HG03066 (cell line): ENCODE measurements around the gene TCF23.
"Not testable (repeated sequence)": the region's sequence is repeated elsewhere in the genome, so short reads cannot be mapped to it uniquely, and the experiment has no call there.

Experiments used
- ATAC-seq: cut with Tn5 transposase; IDR thresholded peaks from one replicate; pipeline ENCODE4 v1.9.1; 2021; ENCODE audit warnings: low read depth; ENCODE audit not compliant: unreplicated experiment

TCF23 gene

DNA sequence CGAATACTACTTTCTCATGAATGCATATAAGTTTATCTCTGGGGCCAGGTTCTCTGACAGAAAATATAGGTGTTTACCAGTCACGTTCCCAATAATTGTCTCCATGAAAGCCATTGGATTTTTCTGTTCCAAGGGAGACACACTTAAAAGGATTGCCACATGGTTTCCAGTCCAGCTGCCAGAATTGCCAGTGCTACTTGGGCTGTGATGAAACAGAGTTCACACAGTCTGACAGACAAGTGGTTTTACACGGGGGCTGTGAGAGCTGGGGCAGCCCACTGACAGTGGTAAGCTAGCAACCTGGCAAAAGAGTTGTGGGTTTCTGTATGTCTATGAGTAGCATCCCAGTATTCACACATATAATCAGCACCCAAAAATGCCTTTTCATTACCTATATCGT is 35.3 kb downstream of the TCF23 start:
- no peak for ATAC-seq

GRCh38 chr2:27185331-27186026 is 36.7 kb downstream of the TCF23 start:
- ATAC-seq, result no peak

- no peak for ATAC-seq
These were observed 38.0 kb downstream of the TCF23 start for GRCh38 chr2:27186613-27187345.

DNA sequence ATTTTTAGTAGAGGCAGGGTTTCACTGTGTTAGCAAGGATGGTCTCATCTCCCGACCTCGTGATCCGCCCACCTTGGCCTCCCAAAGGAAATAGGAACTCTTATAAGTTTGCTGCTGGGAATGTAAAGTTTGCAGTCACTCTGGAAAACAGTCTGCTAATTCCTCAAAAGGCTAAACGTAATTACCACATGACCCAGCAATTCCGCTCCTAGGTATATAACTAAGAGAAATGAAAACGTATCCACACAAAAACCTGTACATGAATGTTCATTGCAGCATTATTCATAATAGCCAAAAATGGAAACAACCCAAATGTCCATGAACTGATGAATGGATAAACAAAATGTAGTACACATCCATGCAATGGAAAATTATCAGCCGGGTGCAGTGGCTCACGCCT is 41.2 kb downstream of the TCF23 start:
- ATAC-seq, result no peak

DNA sequence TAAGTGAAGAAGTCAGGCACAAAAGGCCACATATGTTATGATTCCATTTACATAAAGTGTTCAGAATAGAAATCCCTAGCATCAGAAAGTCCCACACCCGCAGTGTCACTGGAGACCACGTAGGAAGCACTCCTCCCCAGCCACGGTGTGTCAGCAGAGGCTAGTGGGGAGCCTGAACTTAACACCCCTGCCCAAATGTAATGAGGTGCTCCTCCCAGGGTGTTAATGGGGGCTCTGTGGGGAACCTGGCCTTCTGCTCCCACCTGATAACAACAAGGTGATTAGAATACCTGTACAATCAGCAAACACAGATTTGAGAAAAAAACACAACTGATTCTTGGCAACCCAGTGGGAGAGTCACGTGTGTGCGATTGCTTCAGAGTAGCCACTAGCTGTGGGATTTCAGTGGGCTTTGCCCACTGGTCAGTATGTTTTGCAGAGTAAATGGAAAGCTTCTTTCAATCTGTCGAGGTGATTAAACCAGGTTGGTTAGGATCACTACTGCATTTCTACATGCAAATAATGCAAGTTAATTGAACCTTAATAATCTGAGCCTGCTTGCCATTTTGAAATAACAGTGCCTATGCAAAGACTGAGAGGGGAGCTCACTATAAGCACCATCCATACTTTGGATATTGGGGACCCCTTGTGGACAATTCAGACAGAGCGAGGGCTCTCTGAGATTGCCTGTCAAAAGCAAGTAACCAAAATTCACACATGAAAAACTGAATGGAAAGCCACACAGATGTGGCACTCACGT is 42.4 kb downstream of the TCF23 start:
- no peak for ATAC-seq

GRCh38 chr2:27194538-27195354 is 45.9 kb downstream of the TCF23 start:
- ATAC-seq, result no peak

DNA sequence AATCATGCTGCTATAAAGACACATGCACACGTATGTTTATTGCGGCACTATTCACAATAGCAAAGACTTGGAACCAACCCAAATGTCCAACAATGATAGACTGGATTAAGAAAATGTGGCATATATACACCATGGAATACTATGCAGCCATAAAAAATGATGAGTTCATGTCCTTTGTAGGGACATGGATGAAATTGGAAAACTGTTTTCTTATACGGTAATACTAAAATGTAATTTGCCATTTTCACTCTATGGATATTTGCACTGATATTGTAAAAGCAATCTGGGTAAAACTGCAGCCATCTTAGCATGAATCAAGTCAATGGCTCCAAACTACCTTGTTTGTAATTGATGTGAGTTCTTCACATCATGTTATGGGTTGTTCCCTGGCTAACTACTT is 47.0 kb downstream of the TCF23 start:
- not testable (repeated sequence) for ATAC-seq

DNA sequence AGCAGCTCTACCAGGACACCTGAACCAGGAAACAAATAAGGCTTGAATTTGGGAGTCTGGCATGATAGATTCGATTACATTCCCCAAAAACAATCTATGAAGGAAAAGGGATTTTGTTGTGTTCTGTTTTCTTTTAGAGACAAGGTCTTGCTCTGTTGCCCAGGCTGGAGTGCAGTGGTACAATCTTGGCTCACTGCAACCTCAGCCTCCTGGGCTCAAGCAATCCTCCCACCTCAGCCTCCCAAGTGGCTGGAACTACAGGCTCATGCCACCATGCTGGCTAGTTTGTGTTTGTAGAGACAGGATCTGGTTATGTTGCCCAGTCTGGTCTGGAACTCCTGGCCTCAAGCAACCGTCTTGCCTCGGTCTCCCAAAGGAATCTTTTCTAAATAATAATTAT is 49.3 kb downstream of the TCF23 start:
- not testable (repeated sequence) for ATAC-seq

DNA sequence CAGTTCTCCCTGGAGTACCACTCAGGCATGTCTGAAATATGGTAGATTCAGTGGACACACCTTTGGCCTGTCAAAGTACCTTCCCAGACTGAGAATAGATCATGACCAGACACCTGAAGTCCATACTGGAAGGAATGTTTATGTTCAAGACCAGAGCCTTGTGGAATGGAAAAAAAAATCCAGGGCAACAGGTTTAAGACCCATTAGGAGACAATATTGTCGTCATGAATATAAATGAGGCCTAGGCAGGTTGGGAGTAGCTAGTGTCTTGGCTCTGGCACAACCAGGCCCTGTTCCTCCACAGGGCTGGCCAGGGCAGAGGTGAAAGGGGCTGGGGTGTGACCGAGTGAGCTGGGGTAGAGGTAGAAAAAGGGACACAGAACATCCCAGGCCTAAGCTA is 49.8 kb downstream of the TCF23 start:
- ATAC-seq, result no peak

DNA sequence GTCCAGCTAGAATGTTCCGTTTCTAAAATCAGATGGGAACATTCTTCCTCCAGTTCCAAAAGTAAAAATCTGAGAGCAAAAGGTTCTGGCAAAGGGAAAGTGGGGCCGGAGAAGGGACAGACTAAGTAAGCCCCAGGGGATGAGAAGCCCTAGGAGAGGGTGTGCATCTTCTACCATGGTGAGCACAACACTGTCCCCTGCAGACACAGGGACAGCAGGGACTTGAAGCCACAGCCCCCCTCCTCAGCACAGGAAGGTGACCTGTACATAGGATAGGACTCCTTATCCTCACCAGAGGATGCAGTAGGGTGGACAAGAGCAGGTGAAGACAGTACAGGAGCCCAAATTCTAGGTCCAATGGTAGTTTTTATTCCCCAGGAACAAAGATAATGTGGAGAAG is 50.4 kb downstream of the TCF23 start:
- ATAC-seq, result no peak

GRCh38 chr2:27201675-27202074 is 52.9 kb downstream of the TCF23 start:
- no peak for ATAC-seq

DNA sequence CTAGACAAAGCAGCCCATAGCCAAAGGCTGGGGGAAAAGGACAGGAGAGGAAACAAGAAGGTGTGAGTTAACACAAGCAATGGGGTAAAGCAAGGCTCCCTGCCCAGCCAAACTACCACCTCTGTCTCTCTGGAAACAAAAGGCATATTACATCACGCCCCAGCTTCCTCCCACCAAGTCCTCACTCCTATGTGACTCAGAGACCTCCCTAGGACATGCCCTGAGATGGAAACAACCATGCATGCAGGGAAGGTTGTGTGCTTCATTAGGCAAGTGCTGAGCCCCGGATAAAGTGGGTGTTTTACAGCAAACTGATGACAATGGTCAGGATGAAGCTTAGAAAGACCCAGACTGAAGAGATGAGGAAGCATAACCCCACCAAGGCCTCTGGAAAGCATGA is 54.0 kb downstream of the TCF23 start:
- ATAC-seq, result no peak

DNA sequence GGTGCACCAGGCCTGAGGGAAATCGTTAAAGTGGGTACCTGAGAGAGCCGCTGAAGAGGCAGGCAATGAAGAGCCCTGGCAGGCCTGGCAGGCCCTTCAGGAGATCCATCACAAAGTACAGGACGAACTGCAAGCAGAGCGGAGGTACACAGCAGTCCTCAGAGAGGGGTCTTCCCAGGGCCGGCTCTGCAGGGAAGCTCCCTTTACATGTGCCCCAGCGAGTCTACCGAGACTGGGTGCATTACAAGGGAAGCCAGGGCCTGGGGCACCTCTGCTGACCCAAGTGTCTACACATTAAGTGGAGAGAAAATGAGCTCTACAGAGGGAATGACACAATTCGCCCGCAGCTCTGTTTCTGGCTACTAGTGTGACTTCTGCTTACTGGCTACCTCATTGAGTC is 54.9 kb downstream of the TCF23 start:
- no peak for ATAC-seq

DNA sequence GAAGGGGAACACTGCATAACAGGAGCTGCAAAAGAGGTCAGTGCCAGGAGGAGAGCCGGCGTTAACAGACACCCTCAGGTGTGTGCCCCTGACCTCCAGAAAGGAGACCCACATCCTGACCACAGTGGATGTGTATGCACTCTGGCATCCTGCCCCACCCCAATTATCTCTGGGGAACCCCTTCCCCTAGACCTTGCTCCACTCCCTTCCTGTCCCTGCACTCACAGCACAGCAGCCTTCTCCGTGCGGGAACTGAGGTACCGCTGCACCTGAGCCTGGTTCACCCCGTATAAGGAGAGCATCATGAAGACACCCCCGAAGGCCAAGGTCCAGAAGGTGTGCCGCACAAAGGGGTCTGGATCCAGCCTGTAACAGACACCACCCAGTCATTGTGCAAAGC is 55.8 kb downstream of the TCF23 start:
- no peak for ATAC-seq

GRCh38 chr2:27205206-27205605 is 56.4 kb downstream of the TCF23 start:
- no peak for ATAC-seq

DNA sequence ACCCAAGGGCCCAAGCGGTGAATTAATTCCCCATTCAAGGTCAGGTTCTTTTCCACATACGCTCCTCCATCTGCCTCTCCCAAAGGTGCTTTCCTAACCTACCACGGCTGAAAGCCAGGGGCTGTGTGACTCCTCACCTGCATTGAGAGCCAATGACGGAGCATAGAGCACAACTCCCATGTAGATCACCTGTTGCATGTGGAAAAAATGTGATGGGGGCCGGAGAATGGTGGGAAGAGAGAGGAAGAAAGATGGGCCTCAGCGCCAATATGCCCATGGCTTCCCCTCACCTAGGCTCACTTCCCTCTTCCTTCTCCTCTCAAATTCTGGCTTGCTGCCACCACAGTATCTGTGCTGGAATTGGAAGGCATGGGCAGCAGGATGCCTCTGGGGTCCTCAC is 57.5 kb downstream of the TCF23 start:
- ATAC-seq, result no peak
